GM21619 (cell line): ENCODE data around the gene RMI2.
A peak's percentile ranks its signal among the peaks of the same experiment; 100 is the strongest.
"Not testable (repeated sequence)": the region's sequence is repeated elsewhere in the genome, so short reads cannot be mapped to it uniquely, and the experiment has no call there.

Experiments
- ATAC-seq: cut with Tn5 transposase; IDR thresholded peaks from one replicate; pipeline ENCODE4 v1.9.1; 2021; ENCODE audit not compliant: unreplicated experiment

RMI2 gene

DNA sequence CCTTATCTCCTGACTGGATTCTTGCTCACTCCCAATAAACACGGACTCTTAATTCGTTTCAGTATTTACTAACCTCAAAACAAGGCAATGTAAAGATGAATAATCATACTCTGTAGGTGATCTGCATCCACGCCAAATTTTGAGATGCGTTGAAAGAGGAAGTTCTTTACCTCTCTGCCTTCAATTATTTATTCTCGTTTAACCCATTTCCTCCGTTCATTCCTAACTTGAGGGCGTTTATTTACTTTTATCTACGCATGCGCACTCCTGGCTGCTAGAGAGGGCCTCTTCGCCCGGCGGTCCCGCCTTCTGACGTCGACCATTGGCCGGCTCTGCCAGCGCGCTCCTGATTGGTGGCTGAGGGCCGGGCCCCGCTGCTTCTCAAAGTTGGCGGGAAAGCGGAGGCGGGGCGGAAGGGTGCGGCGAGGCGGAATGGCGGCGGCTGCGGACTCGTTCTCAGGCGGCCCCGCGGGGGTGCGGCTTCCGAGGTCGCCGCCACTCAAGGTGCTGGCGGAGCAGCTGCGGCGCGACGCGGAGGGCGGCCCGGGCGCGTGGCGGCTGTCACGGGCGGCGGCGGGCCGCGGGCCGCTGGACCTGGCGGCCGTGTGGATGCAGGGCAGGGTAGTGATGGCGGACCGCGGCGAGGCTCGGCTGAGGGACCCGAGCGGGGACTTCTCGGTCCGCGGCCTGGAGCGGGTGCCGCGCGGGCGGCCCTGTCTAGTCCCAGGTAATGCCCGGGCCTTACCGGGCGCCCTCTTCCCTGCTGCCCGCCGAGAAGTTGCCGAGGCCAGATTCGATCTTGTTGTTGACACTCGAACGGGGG lies at the start of gene RMI2:
RMI2 (plus strand) TSS at position 420 of the 823 bp plus-strand sequence; CDS start at position 433, 13 bp downstream.
- peak; percentile 92 for ATAC-seq

DNA sequence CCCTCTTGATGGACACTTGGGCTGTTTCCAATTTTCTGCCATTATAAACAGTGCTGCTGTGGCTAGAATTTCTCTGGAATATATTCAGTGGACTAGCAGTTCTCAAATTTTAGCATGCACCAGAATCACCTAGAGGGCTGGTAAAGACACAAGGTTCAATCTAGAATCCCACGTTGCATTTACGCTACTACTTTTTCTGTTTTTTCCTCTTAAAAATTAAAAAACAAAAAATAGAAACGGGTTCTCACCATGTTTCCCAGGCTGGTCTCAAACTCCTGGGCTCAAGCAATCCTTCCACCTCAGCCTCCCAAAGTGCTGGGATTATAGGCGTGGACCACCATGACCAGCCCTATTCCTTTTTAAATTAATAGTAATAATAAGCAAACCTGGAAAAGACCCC lies 49.6 kb upstream of the RMI2 start:
- ATAC-seq: no peak

DNA sequence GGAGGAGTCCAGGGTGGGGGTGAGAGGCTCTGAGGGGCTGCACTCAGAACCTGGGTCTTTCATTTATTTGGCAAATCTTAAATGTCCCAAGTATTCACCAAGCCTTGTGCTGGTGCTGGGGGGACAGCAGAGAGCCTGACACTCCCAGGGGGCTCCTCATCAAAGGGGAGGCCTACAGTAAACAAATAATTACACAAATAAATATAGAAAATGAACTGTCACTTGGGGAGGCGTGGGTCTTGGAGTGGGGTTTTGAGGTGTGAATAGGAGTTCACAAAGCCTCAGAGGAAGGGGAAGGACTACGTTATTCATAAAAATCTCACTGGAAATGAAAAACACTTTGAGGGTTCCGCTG lies 48.9 kb upstream of the RMI2 start:
- no peak for ATAC-seq

DNA sequence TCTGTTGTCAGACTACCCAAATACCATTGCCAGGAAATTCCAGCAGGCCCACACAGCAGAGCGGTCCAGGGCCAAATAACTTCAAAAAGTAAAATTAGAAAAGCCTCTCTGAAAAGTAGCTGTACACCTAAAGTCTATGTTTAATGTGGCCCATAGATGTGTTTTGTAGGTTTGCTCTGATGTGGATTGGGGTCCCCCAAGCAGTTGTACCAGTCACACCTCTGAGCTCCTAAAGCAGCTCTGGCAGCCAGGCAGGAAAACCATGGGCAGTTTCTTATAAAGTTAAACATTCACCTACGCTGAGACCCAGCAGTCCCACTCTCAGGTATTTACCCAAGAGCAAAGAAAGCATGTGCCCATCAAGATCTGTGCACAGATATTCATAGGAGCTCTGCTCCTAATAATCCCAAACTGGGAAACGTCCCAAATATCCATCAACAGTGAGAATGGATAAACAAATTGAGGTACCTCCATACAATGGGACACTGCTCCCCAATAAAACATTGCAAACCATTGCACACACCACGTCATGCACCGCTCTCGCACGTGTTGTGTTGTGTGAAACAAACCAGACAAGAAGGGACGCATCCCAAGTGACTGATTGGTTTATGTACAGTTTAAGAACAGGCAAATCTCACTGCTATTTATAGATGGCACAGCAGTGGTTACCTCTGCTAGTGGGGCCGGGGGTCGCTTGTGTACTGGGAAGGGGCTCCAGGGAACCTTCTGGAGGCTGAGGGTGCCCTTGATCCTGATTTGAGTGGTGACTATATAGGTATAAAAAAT lies 48.4 kb upstream of the RMI2 start:
- ATAC-seq: no peak

DNA sequence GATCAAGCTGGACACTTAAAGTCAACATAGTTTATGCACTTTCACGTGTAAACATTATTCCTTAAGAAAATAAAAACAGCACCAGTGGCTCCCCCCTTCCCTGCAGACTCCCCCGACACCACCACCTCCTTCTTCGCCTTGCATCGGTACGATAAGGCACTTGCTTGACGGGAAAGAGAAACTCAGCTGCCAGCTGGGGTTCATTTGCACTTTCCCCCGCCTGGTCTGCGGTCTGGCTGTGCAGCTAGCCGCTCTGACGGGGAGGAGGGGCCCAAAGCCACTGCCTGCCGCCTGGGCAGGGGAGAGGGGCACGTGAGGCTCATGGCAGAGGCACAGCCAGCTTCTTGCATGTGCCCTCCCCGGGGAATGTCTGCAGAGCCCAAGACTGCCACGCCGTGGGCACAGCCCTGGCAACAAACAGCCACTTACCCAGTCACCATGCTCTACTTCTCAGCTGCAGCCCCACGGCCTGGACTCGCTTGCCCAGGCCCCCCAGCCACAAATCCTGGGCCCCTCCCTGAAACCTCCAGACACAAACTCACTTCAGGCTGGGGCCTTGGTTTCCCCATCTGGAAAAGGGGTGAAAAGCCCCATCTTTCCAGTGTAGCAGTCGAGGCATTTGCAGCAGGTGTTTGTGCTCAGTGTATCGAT lies 47.6 kb upstream of the RMI2 start:
- ATAC-seq: peak; percentile 74

DNA sequence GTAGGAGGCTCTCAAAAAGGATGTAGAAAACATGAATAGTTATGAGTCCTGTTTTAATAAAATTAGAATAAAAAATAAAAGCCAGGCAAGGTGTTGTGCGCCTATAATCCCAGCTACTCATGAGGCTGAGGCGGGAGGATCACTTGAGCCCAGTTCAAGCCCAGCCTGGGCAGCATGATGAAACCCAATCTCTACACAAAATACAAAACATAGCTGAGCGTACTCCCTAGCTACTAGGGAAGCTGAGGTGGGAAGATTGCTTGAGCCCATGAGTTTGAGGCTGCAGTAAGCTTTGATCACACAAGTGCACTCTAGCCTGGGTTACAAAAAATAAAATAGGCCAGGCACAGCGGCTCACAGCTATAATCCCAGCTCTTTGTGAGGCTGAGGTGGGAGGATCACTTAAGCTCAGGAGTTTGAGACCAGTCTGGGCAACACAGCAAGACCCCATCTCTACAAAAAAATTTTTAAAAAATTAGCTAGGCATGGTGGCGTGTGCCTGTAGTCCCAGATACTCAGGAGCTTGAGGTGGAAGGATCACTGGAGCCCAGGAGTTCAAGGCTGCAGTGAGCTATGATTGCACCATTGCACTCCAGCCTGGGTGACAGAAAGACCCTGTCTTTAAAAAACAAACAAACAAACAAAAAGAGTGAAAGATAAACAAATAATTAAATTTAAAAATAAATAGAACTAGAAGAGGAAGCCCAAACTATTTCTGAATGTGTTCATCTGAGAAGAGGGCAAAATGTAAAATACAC lies 46.9 kb upstream of the RMI2 start:
- no peak for ATAC-seq

DNA sequence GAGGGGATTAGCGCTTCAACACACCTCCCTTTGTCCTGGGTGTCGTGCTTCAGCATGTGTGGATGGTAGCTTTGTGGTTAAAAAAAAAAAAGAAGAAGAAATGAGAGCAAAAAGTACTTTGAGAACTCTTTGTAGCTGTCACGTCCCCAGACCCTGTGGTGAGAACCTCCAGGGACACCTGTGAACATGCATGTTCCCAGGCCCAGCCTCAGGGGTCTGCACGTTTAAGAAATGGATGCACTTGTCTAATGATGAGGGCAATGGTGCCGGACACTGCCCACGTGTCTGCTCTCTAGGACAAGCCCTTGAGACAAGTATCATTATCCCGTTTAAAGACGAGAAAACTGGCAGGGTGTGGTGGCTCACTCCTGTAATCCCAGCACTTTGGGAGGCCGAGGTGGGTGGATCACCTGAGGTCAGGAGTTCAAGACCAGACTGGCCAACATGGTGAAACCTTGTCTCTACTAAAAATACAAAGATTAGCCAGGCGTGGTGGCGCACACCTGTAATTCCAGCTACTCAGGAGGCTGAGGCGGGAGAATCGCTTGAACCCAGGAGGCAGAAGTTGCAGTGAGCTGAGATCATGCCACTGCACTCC lies 46.2 kb upstream of the RMI2 start:
- not testable (repeated sequence) for ATAC-seq

DNA sequence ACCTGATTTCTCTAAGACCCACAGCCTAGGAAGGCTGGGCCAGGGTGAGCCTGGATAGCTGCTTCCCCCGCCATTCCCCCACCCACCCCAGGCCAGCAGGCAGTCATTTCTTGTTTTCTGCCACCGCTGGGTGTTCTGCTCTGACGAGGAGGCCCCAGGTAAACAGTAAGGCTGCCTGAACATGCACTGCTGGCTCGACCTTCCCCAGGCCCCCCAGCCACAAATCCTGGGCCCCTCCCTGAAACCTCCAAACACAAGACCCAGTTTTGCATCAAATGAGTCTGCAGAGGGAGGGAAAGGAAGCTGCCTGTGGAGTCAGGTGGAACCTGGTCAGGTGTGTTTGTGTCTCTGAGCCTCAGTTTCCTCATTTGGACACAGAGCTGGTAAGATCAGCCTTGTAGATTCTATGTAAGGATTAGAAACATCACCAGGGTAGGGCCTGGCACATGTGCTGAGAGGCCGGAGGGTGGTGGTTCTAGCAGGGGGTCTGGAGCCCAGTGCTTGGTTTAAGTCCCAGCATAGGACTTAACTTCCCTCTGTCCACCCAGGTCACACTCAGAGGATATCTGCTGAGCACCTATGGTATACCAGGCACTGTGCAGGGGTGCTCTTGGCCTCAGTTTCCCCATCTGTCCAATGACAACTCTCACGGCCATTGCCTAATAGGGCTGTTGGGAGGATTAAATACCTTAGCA lies 45.2 kb upstream of the RMI2 start:
- no peak for ATAC-seq

DNA sequence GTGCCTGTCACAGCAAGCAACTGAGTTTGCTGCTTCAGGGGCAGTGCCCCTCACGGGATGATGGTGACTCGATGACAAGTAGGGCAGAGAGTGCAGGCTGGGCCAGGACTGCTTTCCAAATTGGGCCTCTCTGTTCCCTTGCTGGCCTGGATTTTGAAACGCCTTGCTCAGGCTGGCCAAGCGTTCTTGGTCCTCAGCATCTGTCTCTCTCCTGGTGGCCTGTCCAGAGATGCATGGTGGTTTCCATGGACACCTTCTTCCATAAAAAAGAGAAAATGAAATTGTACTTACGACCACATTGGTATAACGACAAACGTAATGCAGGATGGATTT lies 44.7 kb upstream of the RMI2 start:
- ATAC-seq: no peak

DNA sequence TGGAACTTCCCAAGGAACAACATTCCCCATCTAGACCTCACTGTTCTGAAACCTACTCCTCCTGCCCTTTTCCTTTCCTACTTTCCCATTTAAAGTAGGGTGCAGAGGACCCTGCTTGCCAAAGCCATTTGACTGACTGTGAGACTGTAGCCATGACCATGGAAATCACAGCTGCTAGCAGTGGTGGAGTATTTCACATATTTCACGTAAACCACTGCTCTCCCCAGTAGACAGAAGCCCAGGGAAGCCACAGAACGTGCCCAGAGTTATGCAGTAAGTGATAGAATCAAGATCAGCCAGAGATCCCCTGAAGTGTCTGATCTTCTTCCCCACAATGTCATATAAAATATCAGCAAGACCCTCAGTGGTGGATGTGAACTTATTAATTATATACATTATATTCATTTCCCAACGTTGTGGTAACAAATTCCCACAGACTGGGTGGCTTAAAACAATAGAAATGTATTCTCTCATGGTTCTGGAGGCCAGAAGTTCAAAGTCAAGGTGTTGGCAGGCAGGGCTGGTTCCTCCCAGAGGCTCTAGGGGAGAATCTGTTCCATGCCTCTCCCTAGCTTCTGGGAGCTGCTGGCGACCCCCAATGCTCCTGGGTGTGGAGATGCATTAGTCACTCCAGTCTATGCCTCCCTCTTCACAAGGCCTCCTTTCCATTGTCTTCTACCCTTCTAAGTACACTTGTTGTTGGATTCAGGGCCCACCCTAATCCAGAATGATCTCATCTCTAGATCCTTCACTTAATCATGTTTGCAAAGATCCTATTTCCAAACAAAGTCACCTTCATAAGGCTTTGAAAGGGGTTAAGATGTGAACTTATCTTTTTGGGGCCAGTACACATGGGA lies 43.4 kb upstream of the RMI2 start:
- ATAC-seq: no peak

DNA sequence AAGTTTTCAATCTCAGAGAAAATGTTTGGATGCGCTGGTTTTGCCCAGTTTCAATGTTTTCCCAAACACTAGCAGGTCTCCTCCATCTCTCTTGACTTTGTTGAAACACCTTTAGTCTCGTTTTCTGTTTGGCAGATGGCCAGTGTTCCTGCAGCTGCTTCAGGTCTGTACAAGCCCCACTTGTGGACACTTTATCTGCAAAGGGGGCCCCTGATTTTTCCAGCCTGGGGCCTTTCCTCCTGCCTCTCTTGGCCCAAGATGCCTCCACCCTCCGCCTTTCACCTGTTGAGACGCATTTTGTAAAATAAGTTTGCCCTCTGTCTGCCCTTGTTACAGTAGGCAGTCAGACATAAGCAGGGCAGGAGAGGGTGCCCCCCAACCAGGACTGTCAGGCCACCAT lies 42.3 kb upstream of the RMI2 start:
- no peak for ATAC-seq

DNA sequence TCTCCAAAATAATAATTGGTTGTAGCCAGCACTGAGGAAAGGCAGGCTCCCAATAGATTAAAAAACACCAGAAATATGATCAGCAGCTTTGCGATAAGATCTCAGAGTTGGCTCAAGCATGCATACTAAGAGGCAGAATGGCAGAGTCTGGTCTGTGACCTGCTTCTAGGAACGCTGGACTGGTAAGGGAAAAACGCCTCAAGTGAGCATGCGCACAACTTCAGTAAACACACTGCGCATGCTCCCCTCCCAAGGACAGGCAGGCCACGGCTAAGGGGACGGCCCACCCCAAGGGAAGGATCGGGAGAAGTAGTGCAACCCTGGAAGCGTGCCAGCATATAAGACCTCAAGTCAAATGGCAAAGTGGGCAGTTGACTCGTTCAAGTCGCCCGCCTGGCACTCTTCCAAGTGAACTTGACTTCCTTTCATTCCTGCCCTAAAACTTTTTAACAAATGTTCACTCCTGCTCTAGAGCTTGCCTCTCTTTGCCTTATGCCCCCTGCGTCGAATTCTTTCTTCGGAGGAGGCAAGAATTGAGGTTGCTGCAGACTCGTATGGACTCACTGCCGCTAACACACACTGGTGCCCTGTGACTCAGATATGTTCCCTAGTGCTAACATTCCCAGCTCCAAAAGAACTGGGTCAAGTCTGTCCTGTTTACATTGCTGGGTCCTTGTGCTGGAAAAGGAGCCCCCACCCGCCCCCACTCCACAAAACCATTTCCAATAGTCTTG lies 41.7 kb upstream of the RMI2 start:
- ATAC-seq: no peak

DNA sequence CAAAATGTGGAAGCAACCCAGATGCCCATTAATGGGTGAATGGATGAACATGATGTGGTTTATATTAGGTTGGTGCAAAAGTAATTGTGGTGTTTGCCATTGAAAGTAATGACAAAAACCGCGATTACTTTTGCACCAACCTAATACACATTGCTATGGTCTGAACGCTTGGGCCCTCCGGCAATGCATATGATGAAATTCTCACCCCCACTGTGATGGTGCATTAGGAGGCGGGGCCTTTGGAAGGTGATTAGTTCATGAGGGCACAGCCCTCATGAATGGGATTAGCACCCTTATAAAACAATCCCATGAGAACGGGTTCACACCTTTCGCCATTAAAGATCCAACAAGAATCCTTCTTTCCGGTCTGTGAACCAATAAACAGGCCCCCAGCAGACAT lies 38.9 kb upstream of the RMI2 start:
- ATAC-seq: no peak

DNA sequence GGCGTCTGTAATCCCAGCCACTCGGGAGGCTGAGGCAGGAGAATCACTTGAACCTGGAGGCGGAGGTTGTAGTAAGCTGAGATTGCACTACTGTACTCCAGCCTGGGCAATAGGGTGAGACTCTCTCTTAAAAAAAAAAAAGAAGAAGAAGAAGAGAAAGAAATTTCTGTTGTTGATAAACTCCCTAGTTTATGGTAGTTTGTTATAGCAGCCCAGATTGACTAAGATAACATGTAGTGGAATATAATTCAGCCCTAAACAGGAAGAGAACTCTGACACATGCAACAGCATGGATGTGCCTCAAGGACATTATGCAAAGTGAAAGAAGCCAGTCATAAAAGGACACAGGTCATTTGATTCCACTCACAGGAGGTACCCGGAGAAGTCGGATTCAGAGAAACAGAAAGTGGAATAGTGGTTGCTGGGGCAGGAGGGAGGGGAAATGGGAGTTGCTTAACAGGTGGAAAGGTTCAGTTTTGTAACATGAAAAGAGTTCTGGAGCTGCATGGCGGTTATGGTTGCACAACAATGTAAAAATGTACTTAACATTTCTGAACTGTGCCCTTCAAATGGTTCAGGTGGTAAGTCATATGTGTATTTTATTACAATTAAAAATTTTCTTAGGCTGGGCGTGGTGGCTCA lies 38.1 kb upstream of the RMI2 start:
- ATAC-seq: no peak

DNA sequence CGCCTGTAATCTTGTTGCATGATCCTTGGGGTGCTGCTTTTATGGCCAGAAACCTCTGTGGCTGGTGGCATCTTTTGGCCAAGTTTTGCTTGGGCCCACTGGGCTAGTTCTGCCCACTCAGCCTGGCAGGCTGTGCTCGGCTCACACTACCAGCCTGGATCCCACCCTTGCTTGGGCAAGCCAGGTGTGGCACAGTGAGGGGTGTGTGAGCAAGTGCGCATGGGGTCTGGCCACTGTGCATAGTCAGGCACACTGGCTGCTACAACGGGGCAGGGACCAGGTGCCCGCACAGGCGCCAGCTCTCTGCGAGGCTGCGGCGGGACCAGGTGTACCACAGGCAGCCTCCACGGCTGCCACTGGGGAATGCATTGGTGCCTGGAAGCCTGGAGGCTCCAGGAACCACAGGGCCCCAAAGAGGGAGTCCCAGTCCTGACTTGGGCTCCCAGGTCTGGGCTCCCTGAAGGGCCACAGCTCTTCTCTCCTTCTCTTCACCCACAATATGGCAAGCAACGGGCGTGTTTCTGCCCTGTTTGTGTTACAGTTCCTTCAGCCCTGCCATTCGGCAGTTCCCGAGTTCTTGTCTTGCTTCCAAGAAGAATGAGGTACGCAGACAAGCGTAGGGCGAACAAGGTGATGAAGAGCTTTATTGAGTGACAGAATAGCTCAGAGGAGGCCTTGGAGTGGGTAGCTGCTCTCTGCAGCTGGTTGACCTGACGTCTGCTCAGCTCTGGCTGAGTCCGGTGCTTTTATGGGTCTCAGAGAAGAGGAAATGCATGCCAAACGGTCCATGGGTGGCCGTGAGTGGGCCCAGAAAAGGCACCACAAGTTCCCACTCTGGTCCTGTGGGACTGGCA lies 37.4 kb upstream of the RMI2 start:
- no peak for ATAC-seq

DNA sequence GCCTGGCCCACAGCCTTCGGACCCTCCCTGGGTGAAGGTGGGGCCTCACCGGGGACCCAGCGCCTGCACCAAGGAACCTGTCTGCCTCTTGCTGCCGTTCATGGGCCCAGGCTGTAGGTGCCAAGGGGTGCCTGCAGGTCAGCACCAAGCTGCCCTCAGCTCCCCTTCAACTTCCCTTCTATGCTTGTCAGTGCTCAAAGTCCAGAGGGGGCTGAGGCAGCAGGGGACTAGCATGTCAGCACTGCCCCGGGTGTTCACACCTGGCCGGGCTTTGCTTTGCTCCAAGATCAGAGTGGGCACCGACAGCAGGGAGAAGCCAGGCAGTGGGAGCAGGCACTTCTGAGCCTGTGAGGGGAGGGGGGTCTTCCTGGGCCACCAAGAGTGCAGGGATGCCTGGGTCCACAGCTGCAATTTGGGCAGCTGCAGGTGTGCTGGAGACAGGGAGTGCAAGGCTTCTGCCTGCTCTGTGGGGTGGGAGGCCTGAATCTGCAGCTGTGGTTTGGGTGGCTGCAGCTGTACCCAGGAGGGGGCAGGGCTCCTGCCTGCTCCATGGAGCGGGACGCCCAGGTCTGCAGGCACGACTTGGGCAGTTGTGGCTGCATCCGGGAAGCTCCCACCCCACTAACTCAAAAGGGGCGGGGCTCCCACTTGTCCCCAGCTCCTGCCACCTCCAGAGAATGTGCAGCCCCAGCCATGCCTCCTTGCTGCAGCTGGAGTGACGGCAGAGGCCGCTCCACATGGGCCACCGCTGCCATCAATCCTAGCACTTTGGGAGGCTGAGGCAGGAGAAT lies 36.6 kb upstream of the RMI2 start:
- no peak for ATAC-seq
